Measurements from ENCODE around the gene BAD. TPM values are rescaled to one million over a fixed set of nuclear protein-coding genes. Genes with fewer than 3 reads are reported as not detected.
A peak's percentile ranks its signal among the peaks of the same experiment; 100 is the strongest.

Gene BAD
- total and polyA plus RNA-seq, 2 donors (not counting 1 experiment from before 2014, with no cell fraction given) = 24.0 to 39.1 TPM

GRCh38 chr11:64285885-64286800 lies 1.7 kb upstream of the BAD start:
- intact Hi-C loops (cut with micrococcal nuclease) = loop anchor here (1.0 to 2.0 kb wide), 7 partner anchors 16 to 101 kb away; partner anchors contain the start of genes DNAJC4, ESRRA, FKBP2 and PPP1R14B
- 63% methylated on average over 17 of the region's 40 CpGs for WGBS (ENCODE audit: insufficient coverage)
- Histone ChIP-seq H3K27ac (ENCODE audit: low read length in 2 of 2) (peak overlapping the region; percentile 58 to 100), H3K4me3 (ENCODE audit: control extremely low read depth in 1 of 5, extremely low read depth in 1 of 5, insufficient read depth in 1 of 5, low read depth in 2 of 5, low read length in 4 of 5) (peak overlapping the region in 4 of 5 experiments; percentile 84 to 97 (median 93)), H3K9me3 (ENCODE audit: control extremely low read depth in 1 of 3, control insufficient read depth in 2 of 3, insufficient read depth in 1 of 3, low read length in 2 of 3) (peaks cover 0 to 5% (median 0%) of the 10 kb centered on the region in 3 donors), H3K4me1 (ENCODE audit: control insufficient read depth in 2 of 2, insufficient read depth in 2 of 2, low read length in 2 of 2) (peaks cover 15 to 19% of the 10 kb centered on the region in 2 donors), H4K20me1 (ENCODE audit: control insufficient read depth, insufficient read depth, low read length, poor library complexity, severe bottlenecking) (peaks cover 22% of the 10 kb centered on the region), H3K79me2 (ENCODE audit: control insufficient read depth, insufficient read depth, low read length) (peaks cover 37% of the 10 kb centered on the region), H3K4me2 (replicated peaks; ENCODE audit: low read depth, low read length, poor library complexity, severe bottlenecking) (peak overlapping the region; percentile 97), H3K9ac (ENCODE audit: low read length) (peak overlapping the region; percentile 100), H3K36me3 (replicated peaks in 1 of 2; ENCODE audit: control extremely low read depth in 1 of 2, control insufficient read depth in 1 of 2, extremely low read depth in 1 of 2, insufficient read depth in 2 of 2, low read length in 1 of 2) (peaks cover 0 to 7% of the 10 kb centered on the region in 2 experiments), H3K27me3 (replicated peaks in 1 of 4; ENCODE audit: control extremely low read depth in 1 of 4, control insufficient read depth in 3 of 4, insufficient read depth in 4 of 4, low read length in 3 of 4) (peaks cover 0 to 11% (median 5%) of the 10 kb centered on the region in 4 experiments), H2AFZ (ENCODE audit: insufficient read depth, low read depth, low read length, poor library complexity, severe bottlenecking) (peak overlapping the region; percentile 74)
- Mint-ChIP-seq H3K4me3 (peak overlapping the region; percentile 88), H3K27me3 (peaks cover 6% of the 10 kb centered on the region), H3K27ac (peak overlapping the region; percentile 75), H3K9me3 (ENCODE audit: insufficient read depth) (no peaks in the 10 kb centered on the region), H3K4me1 (peaks cover 24% of the 10 kb centered on the region)
- CTCF ChIA-PET = interaction anchor here (0.6 to 4.6 kb wide), 10 partner anchors 15 to 82 kb away, joined by 3 to 33 read pairs (median 6); partner anchors contain the start of genes CATSPERZ, FERMT3, PLCB3 and PRDX5
- TF ChIP-seq EZH2 (IDR thresholded peaks at IDR 0.05; ENCODE audit: borderline replicate concordance, insufficient read depth, low read depth, low read length, poor library complexity, severe bottlenecking) (no peak), CTCF (IDR thresholded peaks at IDR 0.05) (no peak)
- ATAC-seq (ENCODE audit: low read depth) (no peak), DNase-seq (peak; percentile 56)
- POLR2A ChIA-PET = interaction anchor here (1.3 to 5.7 kb wide), 7 partner anchors 14 to 78 kb away, joined by 3 to 67 read pairs (median 6); partner anchors contain the start of genes CATSPERZ, FKBP2, PLCB3 and PRDX5

Data from B cell (primary cell).